DND-41 (cell line): ENCODE results near the gene GPANK1.

Source experiments
- ATAC-seq: fragments of 200-7000 bp; cut with Tn5 transposase; 3 replicates; pipeline ENCODE4 v1.9.1; 2021; ENCODE audit warnings: low read depth; ENCODE audit not compliant: insufficient read depth
- DNase-seq: peaks from one replicate; pipeline ENCODE4 v3.0.0-alpha.2; 2020
- H2AFZ ChIP-seq: 2 replicates; pipeline ENCODE4 v1.6.0; 2012; ENCODE audit warnings: low read depth, low read length
- H3K27ac ChIP-seq: 2 replicates; pipeline ENCODE4 v1.5.1; 2012; ENCODE audit warnings: low read length, inconsistent platforms
- H3K27me3 ChIP-seq: fragments of 200-600 bp; sonication (generic); 2 replicates; pipeline ENCODE4 v1.6.0; 2012; ENCODE audit warnings: low read length, mild to moderate bottlenecking, inconsistent platforms; ENCODE audit not compliant: insufficient read depth, poor library complexity
- H3K36me3 ChIP-seq: 2 replicates; pipeline ENCODE4 v1.5.1; 2012; ENCODE audit warnings: low read length, inconsistent platforms; ENCODE audit not compliant: insufficient read depth
- H3K4me1 ChIP-seq: 2 replicates; pipeline ENCODE4 v1.5.1; 2012; ENCODE audit warnings: mild to moderate bottlenecking, low read length; ENCODE audit not compliant: insufficient read depth
- H3K4me2 ChIP-seq: 2 replicates; pipeline ENCODE4 v1.6.0; 2012; ENCODE audit warnings: mild to moderate bottlenecking, moderate library complexity, low read length, inconsistent platforms; ENCODE audit not compliant: insufficient read depth
- H3K4me3 ChIP-seq, 2 experiments: fragments of 200-600 bp in 1 of 2; shearing (Covaris generic) in 1 of 2; 2 replicates each; pipeline ENCODE4 v1.5.1; 2012 to 2016; ENCODE audit warnings: inconsistent platforms in 2 of 2, low read length in 2 of 2, mild to moderate bottlenecking in 2 of 2, low read depth in 1 of 2, moderate library complexity in 1 of 2
- H3K79me2 ChIP-seq: 2 replicates; pipeline ENCODE4 v1.6.0; 2012; ENCODE audit warnings: low read length, inconsistent platforms; ENCODE audit not compliant: insufficient read depth
- H3K9ac ChIP-seq: 2 replicates; pipeline ENCODE4 v1.6.0; 2012; ENCODE audit warnings: low read depth, mild to moderate bottlenecking, inconsistent platforms, low read length, moderate library complexity
- H3K9me3 ChIP-seq: 2 replicates; pipeline ENCODE4 v1.5.1; 2012; ENCODE audit warnings: low read length, moderate library complexity, mild to moderate bottlenecking, inconsistent platforms; ENCODE audit not compliant: insufficient read depth, severe bottlenecking
- H4K20me1 ChIP-seq: 2 replicates; pipeline ENCODE4 v1.6.0; 2012; ENCODE audit warnings: low read length; ENCODE audit not compliant: insufficient read depth
- EZH2 ChIP-seq: IDR thresholded peaks from 3 replicates; pipeline ENCODE4 v1.6.1; 2012; ENCODE audit warnings: borderline replicate concordance, low read depth, mild to moderate bottlenecking, moderate library complexity, low read length, inconsistent platforms; ENCODE audit not compliant: severe bottlenecking
- TF ChIP-seq, protein P1 (sequence below): IDR thresholded peaks from 2 replicates; pipeline ENCODE4 v1.5.1; 2012; ENCODE audit warnings: borderline replicate concordance, low read length, moderate library complexity, mild to moderate bottlenecking; ENCODE audit not compliant: poor library complexity, severe bottlenecking; ENCODE audit errors: extremely low read depth

The GPANK1 gene

GRCh38 chr6:31691078-31691463 is 26.3 kb upstream of the GPANK1 start:
- no peak overlapping the region for H3K4me2 ChIP-seq
- no peaks in the 10 kb centered on the region for H3K79me2 ChIP-seq
- no peaks in the 10 kb centered on the region for H3K9me3 ChIP-seq
- H2AFZ ChIP-seq: no peak overlapping the region
- no peak for TF ChIP-seq EZH2
- TF ChIP-seq, protein P1, sequence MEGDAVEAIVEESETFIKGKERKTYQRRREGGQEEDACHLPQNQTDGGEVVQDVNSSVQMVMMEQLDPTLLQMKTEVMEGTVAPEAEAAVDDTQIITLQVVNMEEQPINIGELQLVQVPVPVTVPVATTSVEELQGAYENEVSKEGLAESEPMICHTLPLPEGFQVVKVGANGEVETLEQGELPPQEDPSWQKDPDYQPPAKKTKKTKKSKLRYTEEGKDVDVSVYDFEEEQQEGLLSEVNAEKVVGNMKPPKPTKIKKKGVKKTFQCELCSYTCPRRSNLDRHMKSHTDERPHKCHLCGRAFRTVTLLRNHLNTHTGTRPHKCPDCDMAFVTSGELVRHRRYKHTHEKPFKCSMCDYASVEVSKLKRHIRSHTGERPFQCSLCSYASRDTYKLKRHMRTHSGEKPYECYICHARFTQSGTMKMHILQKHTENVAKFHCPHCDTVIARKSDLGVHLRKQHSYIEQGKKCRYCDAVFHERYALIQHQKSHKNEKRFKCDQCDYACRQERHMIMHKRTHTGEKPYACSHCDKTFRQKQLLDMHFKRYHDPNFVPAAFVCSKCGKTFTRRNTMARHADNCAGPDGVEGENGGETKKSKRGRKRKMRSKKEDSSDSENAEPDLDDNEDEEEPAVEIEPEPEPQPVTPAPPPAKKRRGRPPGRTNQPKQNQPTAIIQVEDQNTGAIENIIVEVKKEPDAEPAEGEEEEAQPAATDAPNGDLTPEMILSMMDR: no peak
- ATAC-seq (no peak), DNase-seq (no peak)
- peaks cover 92% of the 10 kb centered on the region for H3K36me3 ChIP-seq
- no peaks in the 10 kb centered on the region for H3K27me3 ChIP-seq
- no peak overlapping the region for H3K4me3 ChIP-seq
- no peaks in the 10 kb centered on the region for H3K4me1 ChIP-seq
- no peak overlapping the region for H3K27ac ChIP-seq
- H3K9ac ChIP-seq: no peak overlapping the region
- H4K20me1 ChIP-seq: 0 out of 2 replicates have a peak, but pooled peaks cover 4% of the 10 kb centered on the region

DNA sequence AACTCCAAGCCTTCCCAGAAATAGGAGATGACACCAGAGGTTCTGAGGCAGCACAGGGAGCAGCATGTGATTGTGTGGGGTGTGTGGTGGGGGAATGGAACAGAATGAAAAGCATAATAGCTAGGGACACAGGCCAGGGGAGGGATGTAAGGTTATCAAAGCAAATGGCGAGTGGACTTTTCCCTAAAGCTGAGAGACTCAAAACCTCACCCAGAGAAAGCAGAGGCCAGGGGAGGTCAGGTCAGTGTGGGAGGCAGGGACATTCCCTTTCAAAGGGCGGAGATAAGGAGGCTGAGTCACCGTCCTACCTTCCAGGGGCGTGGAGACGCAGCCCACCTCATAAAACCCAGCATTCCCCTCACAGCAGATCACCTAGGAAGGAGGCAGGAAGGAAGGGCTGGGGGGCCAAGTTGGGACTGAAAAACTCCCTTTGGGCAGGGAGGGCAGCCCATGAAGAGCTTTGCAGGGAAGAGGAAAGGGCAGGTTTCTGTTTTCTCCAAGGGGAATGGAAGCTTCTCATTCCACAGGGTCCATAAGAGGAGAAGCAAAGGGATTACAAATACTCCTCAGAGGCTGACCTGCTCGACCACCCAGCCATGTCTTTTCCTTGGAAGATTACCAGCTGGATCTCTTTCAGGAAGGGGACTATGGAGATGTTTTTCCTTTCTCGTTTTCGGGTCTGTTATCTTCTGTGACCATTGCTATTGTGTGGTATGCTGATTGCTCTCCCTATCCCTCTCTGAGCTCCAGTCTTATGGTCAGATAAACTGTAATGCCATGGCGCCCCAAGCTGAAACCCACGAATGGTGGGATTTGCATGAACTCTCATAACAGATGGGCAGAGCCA is 25.7 kb upstream of the GPANK1 start:
- no peak overlapping the region for H3K4me3 ChIP-seq
- H4K20me1 ChIP-seq: 0 out of 2 replicates have a peak, but pooled peaks cover 4% of the 10 kb centered on the region
- no peaks in the 10 kb centered on the region for H3K9me3 ChIP-seq
- no peaks in the 10 kb centered on the region for H3K4me1 ChIP-seq
- no peak overlapping the region for H3K4me2 ChIP-seq
- no peaks in the 10 kb centered on the region for H3K79me2 ChIP-seq
- ATAC-seq (no peak), DNase-seq (no peak)
- H3K27ac ChIP-seq: no peak overlapping the region
- peaks cover 90% of the 10 kb centered on the region for H3K36me3 ChIP-seq
- TF ChIP-seq, protein P1: no peak
- no peak for TF ChIP-seq EZH2
- no peak overlapping the region for H2AFZ ChIP-seq
- no peak overlapping the region for H3K9ac ChIP-seq
- H3K27me3 ChIP-seq: no peaks in the 10 kb centered on the region

GRCh38 chr6:31689249-31690110 is 24.7 kb upstream of the GPANK1 start:
- Histone ChIP-seq H3K79me2 (no peaks in the 10 kb centered on the region), H3K4me2 (no peak overlapping the region), H3K27me3 (no peaks in the 10 kb centered on the region), H3K27ac (no peak overlapping the region), H3K4me3 (no peak overlapping the region), H3K9ac (no peak overlapping the region), H3K36me3 (peaks cover 85% of the 10 kb centered on the region), H4K20me1 (no peaks in the 10 kb centered on the region), H2AFZ (no peak overlapping the region), H3K4me1 (no peaks in the 10 kb centered on the region), H3K9me3 (no peaks in the 10 kb centered on the region)
- ATAC-seq (peak; percentile 38; the same call in 1 of the 3 replicates), DNase-seq (no peak)
- TF ChIP-seq EZH2: no peak
- TF ChIP-seq, protein P1: peak; percentile 62
